GM12875 (cell line): ENCODE results near the gene MYO5C.

Experiments
- H3K4me3 ChIP-seq: one replicate; pipeline ENCODE4 v1.5.1; 2011; ENCODE audit warnings: low read depth, low read length, control low read depth
- CTCF ChIP-seq: IDR thresholded peaks from 2 replicates; pipeline ENCODE4 v1.5.1; 2011; ENCODE audit warnings: low read depth, mild to moderate bottlenecking, control low read depth, inconsistent platforms, low read length, moderate library complexity, borderline replicate concordance; ENCODE audit not compliant: insufficient read depth

MYO5C gene

GRCh38 chr15:52308446-52309153 is 13.0 kb upstream of the MYO5C start:
- TF ChIP-seq CTCF = no peak
- H3K4me3 ChIP-seq = no peak overlapping the region

GRCh38 chr15:52307847-52308246 is 12.2 kb upstream of the MYO5C start:
- no peak for TF ChIP-seq CTCF
- H3K4me3 ChIP-seq = no peak overlapping the region

GRCh38 chr15:52306270-52306669 is 10.7 kb upstream of the MYO5C start:
- no peak for TF ChIP-seq CTCF
- no peak overlapping the region for H3K4me3 ChIP-seq

- no peak overlapping the region for H3K4me3 ChIP-seq
- TF ChIP-seq CTCF = no peak
These were observed 7.6 kb upstream of the MYO5C start for GRCh38 chr15:52303093-52303772.

GRCh38 chr15:52301265-52301847 is 5.8 kb upstream of the MYO5C start:
- H3K4me3 ChIP-seq = no peak overlapping the region
- TF ChIP-seq CTCF = no peak

GRCh38 chr15:52294881-52295420 is 653 bp downstream of the MYO5C start:
- peak overlapping the region; percentile 47 for H3K4me3 ChIP-seq
- no peak for TF ChIP-seq CTCF
